WTC11 (cell line): Measurements from ENCODE around the gene PRKACA. TPM values are rescaled to one million over a fixed set of nuclear protein-coding genes. Genes with fewer than 3 reads are reported as not detected.
A peak's percentile ranks its signal among the peaks of the same experiment; 100 is the strongest.

Experiments used
- ATAC-seq: fragments of 200-7000 bp; cut with Tn5 transposase; 2 replicates; pipeline ENCODE4 v1.10.0; 2021; ENCODE audit warnings: mild to moderate bottlenecking, moderate library complexity
- CTCF ChIA-PET: fragments of 300-600 bp; sonication (Branson Sonifier 250); formaldehyde crosslinking; loops from one replicate; lab custom pipeline; 2021; ENCODE audit warnings: antibody characterized with exemption; lab: Charles Lee
- POLR2A ChIA-PET: fragments of 350-600 bp; sonication (Branson Sonifier 250); formaldehyde crosslinking; loops from one replicate; lab custom pipeline; 2021; ENCODE audit warnings: antibody characterized with exemption; lab: Charles Lee
- DNase-seq: peaks from one replicate; pipeline ENCODE4 v3.0.0; 2021; ENCODE audit warnings: low spot score
- H3K27ac Mint-ChIP-seq: 2 replicates; pipeline ENCODE4 v1.8.0; 2021; ENCODE audit warnings: mixed read lengths
- H3K27me3 Mint-ChIP-seq: 2 replicates; pipeline ENCODE4 v1.8.0; 2021; ENCODE audit warnings: low read depth, mild to moderate bottlenecking, moderate library complexity, mixed read lengths
- H3K36me3 Mint-ChIP-seq: 2 replicates; pipeline ENCODE4 v1.8.0; 2021; ENCODE audit warnings: mixed read lengths
- H3K4me1 Mint-ChIP-seq: 2 replicates; pipeline ENCODE4 v1.8.0; 2022; ENCODE audit warnings: mixed read lengths
- H3K4me3 Mint-ChIP-seq: 2 replicates; pipeline ENCODE4 v1.8.0; 2021; ENCODE audit warnings: mild to moderate bottlenecking, moderate library complexity, mixed read lengths
- H3K9me3 Mint-ChIP-seq: 2 replicates; pipeline ENCODE4 v1.8.0; 2021; ENCODE audit warnings: mixed read lengths
- ATF1 ChIP-seq: sonication (generic); formaldehyde crosslinking; IDR thresholded peaks from 2 replicates; pipeline ENCODE4 v1.8.1; 2023; ENCODE audit warnings: mild to moderate bottlenecking, moderate library complexity, missing genetic modification reagents
- ELF4 ChIP-seq: sonication (generic); formaldehyde crosslinking; IDR thresholded peaks from 2 replicates; pipeline ENCODE4 v1.8.1; 2022; ENCODE audit warnings: low read depth, mild to moderate bottlenecking, moderate library complexity, missing genetic modification reagents
- ETV6 ChIP-seq: sonication (generic); formaldehyde crosslinking; IDR thresholded peaks from 2 replicates; pipeline ENCODE4 v1.8.1; 2022; ENCODE audit warnings: mild to moderate bottlenecking, missing genetic modification reagents
- GABPB1 ChIP-seq: sonication (generic); formaldehyde crosslinking; IDR thresholded peaks from 2 replicates; pipeline ENCODE4 v1.8.1; 2023; ENCODE audit warnings: mild to moderate bottlenecking, missing genetic modification reagents
- IRF2 ChIP-seq: sonication (generic); formaldehyde crosslinking; IDR thresholded peaks from 2 replicates; pipeline ENCODE4 v1.8.0; 2022; ENCODE audit warnings: low read depth, missing genetic modification reagents, borderline replicate concordance
- RORB ChIP-seq: fragments of 250-450 bp; sonication (Bioruptor Pico); IDR thresholded peaks from 2 replicates; pipeline ENCODE4 v1.9.0; 2021; ENCODE audit warnings: mild to moderate bottlenecking
- SMAD4 ChIP-seq: sonication (generic); formaldehyde crosslinking; IDR thresholded peaks from 2 replicates; pipeline ENCODE4 v1.8.0; 2022; ENCODE audit warnings: mild to moderate bottlenecking, missing genetic modification reagents
- TCF7 ChIP-seq: sonication (generic); formaldehyde crosslinking; IDR thresholded peaks from 2 replicates; pipeline ENCODE4 v1.8.0; 2022; ENCODE audit warnings: mild to moderate bottlenecking, low read depth, missing genetic modification reagents, moderate library complexity
- ZBTB21 ChIP-seq: sonication (generic); formaldehyde crosslinking; IDR thresholded peaks from 2 replicates; pipeline ENCODE4 v1.8.1; 2023; ENCODE audit warnings: mild to moderate bottlenecking, missing genetic modification reagents, borderline replicate concordance
- ZNF121 ChIP-seq: sonication (generic); formaldehyde crosslinking; IDR thresholded peaks from 2 replicates; pipeline ENCODE4 v1.8.0; 2023; ENCODE audit warnings: missing genetic modification reagents
- total RNA-seq: library from RNA; stranded (reverse); gene quantifications from 3 replicates; pipeline ENCODE4 v1.2.3, GENCODE V29; 2021
- TF ChIP-seq, protein P1 (sequence below): fragments of 250-450 bp; sonication (Bioruptor Pico); IDR thresholded peaks from 2 replicates; pipeline ENCODE4 v1.9.0; 2021; ENCODE audit warnings: moderate library complexity, mild to moderate bottlenecking, inconsistent platforms, borderline replicate concordance
- TF ChIP-seq, protein P2 (sequence below): fragments of 250-450 bp; sonication (Bioruptor Pico); IDR thresholded peaks from 2 replicates; pipeline ENCODE4 v2.1.2; 2022; ENCODE audit warnings: mild to moderate bottlenecking, moderate library complexity
- TF ChIP-seq, protein P3 (sequence below): sonication (generic); formaldehyde crosslinking; IDR thresholded peaks from 2 replicates; pipeline ENCODE4 v1.8.1; 2022; ENCODE audit warnings: mild to moderate bottlenecking, missing genetic modification reagents, moderate library complexity, borderline replicate concordance
- TF ChIP-seq, protein P4 (sequence below): sonication (generic); formaldehyde crosslinking; conservative IDR thresholded peaks from 2 replicates; pipeline ENCODE4 v1.8.1; 2023; ENCODE audit warnings: mild to moderate bottlenecking, low read depth, missing genetic modification reagents, moderate library complexity
- TF ChIP-seq, protein P5 (sequence below): sonication (generic); formaldehyde crosslinking; IDR thresholded peaks from 2 replicates; pipeline ENCODE4 v1.8.1; 2023; ENCODE audit warnings: mild to moderate bottlenecking, missing genetic modification reagents
- TF ChIP-seq, protein P6 (sequence below): sonication (generic); formaldehyde crosslinking; IDR thresholded peaks from 2 replicates; pipeline ENCODE4 v1.8.1; 2023; ENCODE audit warnings: mild to moderate bottlenecking, moderate library complexity, missing genetic modification reagents
- TF ChIP-seq, protein P7 (sequence below): sonication (generic); formaldehyde crosslinking; IDR thresholded peaks from 2 replicates; pipeline ENCODE4 v1.8.1; 2022; ENCODE audit warnings: mild to moderate bottlenecking, moderate library complexity, missing genetic modification reagents

The PRKACA gene
- total RNA-seq, 1 experiment from 2014 or later = 37.8 TPM

DNA sequence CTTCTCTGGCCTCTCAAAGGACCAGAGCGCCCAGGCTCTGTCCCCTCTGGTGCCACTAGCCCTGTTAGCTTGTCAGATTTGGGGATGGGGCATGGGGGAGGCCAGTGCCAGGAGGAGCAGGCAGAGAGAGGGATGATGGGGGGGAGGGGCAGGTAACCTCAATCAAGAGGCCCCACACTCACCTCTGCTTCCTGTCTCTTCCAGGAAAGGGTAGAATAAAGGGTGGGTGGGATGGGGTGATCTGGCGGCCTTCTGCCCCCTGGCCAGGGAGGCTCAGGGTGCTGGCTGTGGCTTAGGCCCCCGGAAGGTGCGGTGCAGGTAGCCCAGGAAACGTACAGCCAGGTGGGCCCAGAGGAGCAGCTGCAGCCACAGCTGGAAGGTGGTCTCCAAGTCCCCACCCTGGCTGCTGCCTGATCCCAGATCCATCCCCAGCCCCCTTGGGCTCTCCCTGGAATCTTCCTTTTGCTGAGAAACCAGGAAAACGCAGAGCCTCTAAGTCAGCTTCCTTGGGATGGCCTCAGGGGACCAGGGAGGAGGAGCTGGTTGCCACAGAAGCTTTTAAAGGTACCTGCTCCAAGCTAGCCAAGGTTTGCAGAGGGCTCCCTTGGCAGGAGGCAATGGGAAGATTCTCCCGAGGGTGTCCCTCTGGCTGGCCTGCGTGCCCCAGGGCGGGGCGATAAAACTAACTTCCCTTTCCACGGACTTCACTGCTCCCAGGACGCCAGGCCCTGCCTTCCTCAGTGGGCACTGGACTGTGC lies 5.3 kb downstream of the PRKACA start:
- POLR2A ChIA-PET = interaction anchor here (0.6 to 1.0 kb wide), 2 partner anchors 25 to 225 kb away, joined by 3 to 4 read pairs; no protein-coding TSS in a partner anchor
- CTCF ChIA-PET = interaction anchor here (0.6 to 4.1 kb wide), 12 partner anchors 9 to 368 kb away, joined by 3 to 21 read pairs (median 3); partner anchors contain the start of genes ASF1B and C19orf67
- 0 out of 2 replicates have a peak, but pooled peaks cover 7% of the 10 kb centered on the region for H3K27me3 Mint-ChIP-seq
- no peak for DNase-seq
- no peak overlapping the region for H3K27ac Mint-ChIP-seq
- H3K4me3 Mint-ChIP-seq = no peak overlapping the region; the same call in 1 of the 2 replicates
- TF ChIP-seq, protein P1, sequence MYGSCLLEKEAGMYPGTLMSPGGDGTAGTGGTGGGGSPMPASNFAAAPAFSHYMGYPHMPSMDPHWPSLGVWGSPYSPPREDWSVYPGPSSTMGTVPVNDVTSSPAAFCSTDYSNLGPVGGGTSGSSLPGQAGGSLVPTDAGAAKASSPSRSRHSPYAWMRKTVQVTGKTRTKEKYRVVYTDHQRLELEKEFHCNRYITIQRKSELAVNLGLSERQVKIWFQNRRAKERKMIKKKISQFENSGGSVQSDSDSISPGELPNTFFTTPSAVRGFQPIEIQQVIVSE (CRISPR knock-in tag) = no peak
- TF ChIP-seq ATF1 (CRISPR knock-in tag) = no peak
- TF ChIP-seq, protein P2, sequence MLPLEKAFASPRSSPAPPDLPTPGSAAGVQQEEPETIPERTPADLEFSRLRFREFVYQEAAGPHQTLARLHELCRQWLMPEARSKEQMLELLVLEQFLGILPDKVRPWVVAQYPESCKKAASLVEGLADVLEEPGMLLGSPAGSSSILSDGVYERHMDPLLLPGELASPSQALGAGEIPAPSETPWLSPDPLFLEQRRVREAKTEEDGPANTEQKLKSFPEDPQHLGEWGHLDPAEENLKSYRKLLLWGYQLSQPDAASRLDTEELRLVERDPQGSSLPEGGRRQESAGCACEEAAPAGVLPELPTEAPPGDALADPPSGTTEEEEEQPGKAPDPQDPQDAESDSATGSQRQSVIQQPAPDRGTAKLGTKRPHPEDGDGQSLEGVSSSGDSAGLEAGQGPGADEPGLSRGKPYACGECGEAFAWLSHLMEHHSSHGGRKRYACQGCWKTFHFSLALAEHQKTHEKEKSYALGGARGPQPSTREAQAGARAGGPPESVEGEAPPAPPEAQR (CRISPR knock-in tag) = no peak
- no peak for TF ChIP-seq RORB (CRISPR knock-in tag)
- H3K9me3 Mint-ChIP-seq = no peaks in the 10 kb centered on the region
- no peak for ATAC-seq
- H3K4me1 Mint-ChIP-seq = peaks cover 32% of the 10 kb centered on the region
- no peaks in the 10 kb centered on the region for H3K36me3 Mint-ChIP-seq

DNA sequence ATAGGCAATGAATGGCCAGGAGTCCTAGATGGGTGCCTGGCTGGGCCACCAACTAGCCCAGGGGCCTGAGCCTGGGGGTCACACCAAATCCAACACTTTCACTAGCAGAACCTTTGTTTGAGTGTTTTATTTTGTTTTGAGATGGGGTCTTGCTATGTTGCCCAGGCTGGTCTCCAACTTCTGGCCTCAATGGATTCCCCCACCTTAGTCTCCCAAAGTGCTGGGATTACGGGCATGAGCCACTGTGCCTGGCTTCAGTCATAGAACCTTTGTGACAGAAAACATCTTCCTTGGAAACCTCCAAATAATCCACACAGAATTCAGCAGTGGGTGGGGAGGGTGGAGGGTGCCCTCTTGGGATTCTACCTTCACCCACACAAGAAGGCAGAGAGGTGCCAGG lies 6.1 kb downstream of the PRKACA start:
- peak; percentile 88; the same call in 1 of the 2 replicates for TF ChIP-seq ZNF121 (CRISPR knock-in tag)
- TF ChIP-seq, protein P3, sequence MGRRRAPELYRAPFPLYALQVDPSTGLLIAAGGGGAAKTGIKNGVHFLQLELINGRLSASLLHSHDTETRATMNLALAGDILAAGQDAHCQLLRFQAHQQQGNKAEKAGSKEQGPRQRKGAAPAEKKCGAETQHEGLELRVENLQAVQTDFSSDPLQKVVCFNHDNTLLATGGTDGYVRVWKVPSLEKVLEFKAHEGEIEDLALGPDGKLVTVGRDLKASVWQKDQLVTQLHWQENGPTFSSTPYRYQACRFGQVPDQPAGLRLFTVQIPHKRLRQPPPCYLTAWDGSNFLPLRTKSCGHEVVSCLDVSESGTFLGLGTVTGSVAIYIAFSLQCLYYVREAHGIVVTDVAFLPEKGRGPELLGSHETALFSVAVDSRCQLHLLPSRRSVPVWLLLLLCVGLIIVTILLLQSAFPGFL = no peak
- TF ChIP-seq, protein P4, sequence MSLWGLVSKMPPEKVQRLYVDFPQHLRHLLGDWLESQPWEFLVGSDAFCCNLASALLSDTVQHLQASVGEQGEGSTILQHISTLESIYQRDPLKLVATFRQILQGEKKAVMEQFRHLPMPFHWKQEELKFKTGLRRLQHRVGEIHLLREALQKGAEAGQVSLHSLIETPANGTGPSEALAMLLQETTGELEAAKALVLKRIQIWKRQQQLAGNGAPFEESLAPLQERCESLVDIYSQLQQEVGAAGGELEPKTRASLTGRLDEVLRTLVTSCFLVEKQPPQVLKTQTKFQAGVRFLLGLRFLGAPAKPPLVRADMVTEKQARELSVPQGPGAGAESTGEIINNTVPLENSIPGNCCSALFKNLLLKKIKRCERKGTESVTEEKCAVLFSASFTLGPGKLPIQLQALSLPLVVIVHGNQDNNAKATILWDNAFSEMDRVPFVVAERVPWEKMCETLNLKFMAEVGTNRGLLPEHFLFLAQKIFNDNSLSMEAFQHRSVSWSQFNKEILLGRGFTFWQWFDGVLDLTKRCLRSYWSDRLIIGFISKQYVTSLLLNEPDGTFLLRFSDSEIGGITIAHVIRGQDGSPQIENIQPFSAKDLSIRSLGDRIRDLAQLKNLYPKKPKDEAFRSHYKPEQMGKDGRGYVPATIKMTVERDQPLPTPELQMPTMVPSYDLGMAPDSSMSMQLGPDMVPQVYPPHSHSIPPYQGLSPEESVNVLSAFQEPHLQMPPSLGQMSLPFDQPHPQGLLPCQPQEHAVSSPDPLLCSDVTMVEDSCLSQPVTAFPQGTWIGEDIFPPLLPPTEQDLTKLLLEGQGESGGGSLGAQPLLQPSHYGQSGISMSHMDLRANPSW (CRISPR knock-in tag) = no peak
- no peak for TF ChIP-seq SMAD4 (CRISPR knock-in tag)
- TF ChIP-seq ETV6 (CRISPR knock-in tag) = no peak
- TF ChIP-seq, protein P5, sequence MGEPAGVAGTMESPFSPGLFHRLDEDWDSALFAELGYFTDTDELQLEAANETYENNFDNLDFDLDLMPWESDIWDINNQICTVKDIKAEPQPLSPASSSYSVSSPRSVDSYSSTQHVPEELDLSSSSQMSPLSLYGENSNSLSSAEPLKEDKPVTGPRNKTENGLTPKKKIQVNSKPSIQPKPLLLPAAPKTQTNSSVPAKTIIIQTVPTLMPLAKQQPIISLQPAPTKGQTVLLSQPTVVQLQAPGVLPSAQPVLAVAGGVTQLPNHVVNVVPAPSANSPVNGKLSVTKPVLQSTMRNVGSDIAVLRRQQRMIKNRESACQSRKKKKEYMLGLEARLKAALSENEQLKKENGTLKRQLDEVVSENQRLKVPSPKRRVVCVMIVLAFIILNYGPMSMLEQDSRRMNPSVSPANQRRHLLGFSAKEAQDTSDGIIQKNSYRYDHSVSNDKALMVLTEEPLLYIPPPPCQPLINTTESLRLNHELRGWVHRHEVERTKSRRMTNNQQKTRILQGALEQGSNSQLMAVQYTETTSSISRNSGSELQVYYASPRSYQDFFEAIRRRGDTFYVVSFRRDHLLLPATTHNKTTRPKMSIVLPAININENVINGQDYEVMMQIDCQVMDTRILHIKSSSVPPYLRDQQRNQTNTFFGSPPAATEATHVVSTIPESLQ (CRISPR knock-in tag) = no peak
- ChIA-PET CTCF (interaction anchor here (0.6 to 4.1 kb wide), 8 partner anchors 8 to 302 kb away, joined by 3 to 21 read pairs (median 3); partner anchors contain the start of genes ASF1B and C19orf67), POLR2A (interaction anchor here (0.6 to 1.0 kb wide), 2 partner anchors 25 to 226 kb away, joined by 3 to 4 read pairs; no protein-coding TSS in a partner anchor)
- no peak for ATAC-seq
- Mint-ChIP-seq H3K36me3 (no peaks in the 10 kb centered on the region), H3K9me3 (no peaks in the 10 kb centered on the region), H3K4me1 (peaks cover 28% of the 10 kb centered on the region), H3K27me3 (0 out of 2 replicates have a peak, but pooled peaks cover 5% of the 10 kb centered on the region), H3K4me3 (no peak overlapping the region), H3K27ac (no peak overlapping the region)
- DNase-seq = no peak

DNA sequence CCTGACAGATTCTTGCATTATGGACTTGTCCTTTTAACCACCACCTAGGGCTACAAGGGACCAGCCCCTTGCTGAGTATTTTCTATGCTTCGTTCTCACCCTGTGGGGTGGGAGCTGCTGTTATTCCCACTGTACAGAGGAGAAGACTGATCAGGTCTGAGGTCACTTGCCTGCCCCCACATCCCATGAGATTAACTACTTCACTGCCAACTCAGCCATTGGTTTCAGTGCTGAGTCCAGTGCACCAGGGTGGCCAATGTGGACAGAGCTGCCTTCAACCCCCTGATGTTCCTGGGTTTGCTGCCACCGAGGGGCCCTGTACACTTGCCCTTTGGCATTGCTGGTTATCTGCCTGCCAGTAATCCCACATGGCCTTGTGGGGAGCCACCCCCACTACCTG lies 6.9 kb downstream of the PRKACA start:
- POLR2A ChIA-PET = no interaction called here
- DNase-seq (no peak), ATAC-seq (no peak)
- Mint-ChIP-seq H3K27ac (no peak overlapping the region), H3K9me3 (no peaks in the 10 kb centered on the region), H3K4me1 (peaks cover 21% of the 10 kb centered on the region), H3K4me3 (no peak overlapping the region), H3K36me3 (no peaks in the 10 kb centered on the region), H3K27me3 (no peaks in the 10 kb centered on the region)
- CTCF ChIA-PET = interaction anchor here (1.5 to 4.1 kb wide), 2 partner anchors 19 to 26 kb away, joined by 5 to 21 read pairs; partner anchors contain the start of gene ASF1B
- TF ChIP-seq GABPB1 (no peak), IRF2 (CRISPR knock-in tag) (no peak), ELF4 (CRISPR knock-in tag) (no peak), TCF7 (no peak), ZBTB21 (CRISPR knock-in tag) (no peak)
- TF ChIP-seq, protein P6, sequence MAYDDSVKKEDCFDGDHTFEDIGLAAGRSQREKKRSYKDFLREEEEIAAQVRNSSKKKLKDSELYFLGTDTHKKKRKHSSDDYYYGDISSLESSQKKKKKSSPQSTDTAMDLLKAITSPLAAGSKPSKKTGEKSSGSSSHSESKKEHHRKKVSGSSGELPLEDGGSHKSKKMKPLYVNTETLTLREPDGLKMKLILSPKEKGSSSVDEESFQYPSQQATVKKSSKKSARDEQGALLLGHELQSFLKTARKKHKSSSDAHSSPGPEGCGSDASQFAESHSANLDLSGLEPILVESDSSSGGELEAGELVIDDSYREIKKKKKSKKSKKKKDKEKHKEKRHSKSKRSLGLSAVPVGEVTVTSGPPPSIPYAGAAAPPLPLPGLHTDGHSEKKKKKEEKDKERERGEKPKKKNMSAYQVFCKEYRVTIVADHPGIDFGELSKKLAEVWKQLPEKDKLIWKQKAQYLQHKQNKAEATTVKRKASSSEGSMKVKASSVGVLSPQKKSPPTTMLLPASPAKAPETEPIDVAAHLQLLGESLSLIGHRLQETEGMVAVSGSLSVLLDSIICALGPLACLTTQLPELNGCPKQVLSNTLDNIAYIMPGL = no peak
- TF ChIP-seq, protein P7, sequence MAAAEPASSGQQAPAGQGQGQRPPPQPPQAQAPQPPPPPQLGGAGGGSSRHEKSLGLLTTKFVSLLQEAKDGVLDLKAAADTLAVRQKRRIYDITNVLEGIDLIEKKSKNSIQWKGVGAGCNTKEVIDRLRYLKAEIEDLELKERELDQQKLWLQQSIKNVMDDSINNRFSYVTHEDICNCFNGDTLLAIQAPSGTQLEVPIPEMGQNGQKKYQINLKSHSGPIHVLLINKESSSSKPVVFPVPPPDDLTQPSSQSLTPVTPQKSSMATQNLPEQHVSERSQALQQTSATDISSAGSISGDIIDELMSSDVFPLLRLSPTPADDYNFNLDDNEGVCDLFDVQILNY = no peak
